CD4-positive, alpha-beta T cell treated with Interleukin-10 for 1 hour (primary cell): ENCODE results near the gene KCNMB2.
"Not testable (repeated sequence)": the region's sequence is repeated elsewhere in the genome, so short reads cannot be mapped to it uniquely, and the experiment has no call there.

Experiments
- DNase-seq: peaks from one replicate; pipeline ENCODE4 v3.0.0-alpha.2; 2020

KCNMB2 gene

GRCh38 chr3:178520451-178520850, 15.8 kb upstream of the KCNMB2 start:
- DNase-seq, result no peak

GRCh38 chr3:178522200-178523052, 13.8 kb upstream of the KCNMB2 start:
- no peak for DNase-seq

DNA sequence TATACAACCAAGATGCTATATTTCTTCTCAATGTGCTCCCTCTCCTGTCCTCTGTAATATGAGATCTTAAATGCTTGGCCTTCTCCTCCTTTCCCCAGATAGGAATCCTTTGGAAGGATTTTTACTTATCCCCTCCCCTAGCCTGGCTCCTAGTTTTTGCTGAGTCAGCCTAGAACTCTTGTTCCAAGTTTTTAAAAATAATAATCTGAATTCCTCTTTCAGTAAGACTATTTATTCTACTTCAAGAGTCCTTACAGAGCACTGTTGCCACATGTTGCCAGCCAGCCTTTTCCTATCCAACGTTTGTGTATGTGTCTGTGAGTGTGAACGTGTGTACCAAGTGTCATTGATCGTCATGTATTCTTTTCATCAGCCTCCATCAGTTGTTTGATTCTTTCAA, 11.0 kb upstream of the KCNMB2 start:
- no peak for DNase-seq

DNA sequence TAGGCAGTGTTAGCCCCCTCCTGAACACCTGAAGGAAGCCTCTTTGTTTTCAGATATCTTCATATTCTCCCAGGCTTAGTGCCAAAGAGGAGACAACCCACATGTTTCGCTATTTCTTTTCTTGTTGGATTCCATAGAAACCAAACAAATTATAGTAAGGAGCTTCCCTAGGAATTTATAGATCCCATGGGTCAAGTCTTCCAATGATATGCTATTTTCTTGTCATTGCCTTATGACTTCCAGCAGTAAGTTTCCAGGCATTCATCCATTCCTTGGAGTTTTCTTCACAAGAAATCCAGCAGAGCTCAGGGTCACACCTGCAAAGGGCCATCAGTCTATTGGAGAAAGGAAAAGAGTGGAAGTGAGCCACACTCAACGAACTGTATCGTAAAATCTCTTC, 9.9 kb upstream of the KCNMB2 start:
- DNase-seq, result no peak

GRCh38 chr3:178527981-178528380, 8.3 kb upstream of the KCNMB2 start:
- DNase-seq, result no peak

- no peak for DNase-seq
These were observed 6.5 kb upstream of the KCNMB2 start for GRCh38 chr3:178529606-178530225.

- no peak for DNase-seq
These were observed 3.8 kb upstream of the KCNMB2 start for GRCh38 chr3:178532476-178532875.

DNA sequence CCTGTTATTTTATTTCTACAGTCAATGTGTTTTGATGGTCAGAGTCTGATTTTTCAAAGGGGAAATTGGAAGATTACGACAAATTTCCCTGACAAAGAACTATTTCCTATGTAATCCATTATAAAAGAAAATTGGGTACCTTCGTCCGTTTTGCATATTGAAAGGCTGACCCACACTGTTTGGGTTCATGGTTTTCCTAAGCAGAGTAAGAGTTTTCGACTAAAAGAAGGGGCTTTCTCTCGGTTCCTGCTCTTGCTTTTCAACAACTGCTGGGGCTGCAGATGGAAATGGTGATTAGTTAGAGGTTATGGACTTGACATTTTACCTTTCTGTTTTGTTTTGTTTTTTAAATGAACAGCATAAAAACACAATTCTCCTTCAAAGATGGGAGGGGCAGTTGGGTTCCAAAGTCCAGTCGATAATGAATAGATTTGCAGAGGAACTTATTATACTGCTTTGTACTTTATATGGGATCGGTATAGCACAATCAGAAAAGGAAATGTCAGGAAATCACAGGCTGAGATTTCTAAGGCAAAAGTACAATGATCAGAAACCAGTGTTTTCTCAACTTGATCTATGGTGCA, 978 bp downstream of the KCNMB2 start:
- DNase-seq, result no peak

GRCh38 chr3:178538056-178538455, 1.8 kb downstream of the KCNMB2 start:
- no peak for DNase-seq

DNA sequence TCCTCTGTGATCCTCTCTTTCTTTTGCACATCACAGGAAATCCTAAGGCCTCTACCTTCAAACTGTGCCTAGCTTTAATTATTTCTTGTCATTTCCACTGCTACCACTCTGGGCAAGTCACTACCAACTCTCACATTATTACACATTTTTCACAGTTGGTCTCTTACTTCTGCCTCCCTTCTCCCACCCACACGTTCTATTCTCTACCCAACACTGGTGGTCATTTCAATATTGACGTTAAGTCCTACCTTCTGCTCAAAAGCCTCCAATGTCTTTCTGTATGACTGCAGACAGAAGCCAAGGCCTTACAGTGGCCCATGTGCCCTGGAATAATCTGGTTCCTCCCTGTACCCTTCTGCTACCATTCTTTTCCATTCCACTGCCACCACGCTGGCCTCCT, 3.9 kb downstream of the KCNMB2 start:
- no peak for DNase-seq

- DNase-seq, result no peak
These were observed 9.1 kb downstream of the KCNMB2 start for GRCh38 chr3:178545337-178545736.

GRCh38 chr3:178546079-178546478, 9.8 kb downstream of the KCNMB2 start:
- DNase-seq, result no peak

- not testable (repeated sequence) for DNase-seq
These were observed 13.2 kb downstream of the KCNMB2 start for GRCh38 chr3:178549426-178549825.

- no peak for DNase-seq
These were observed 15.7 kb downstream of the KCNMB2 start for GRCh38 chr3:178551916-178552321.

DNA sequence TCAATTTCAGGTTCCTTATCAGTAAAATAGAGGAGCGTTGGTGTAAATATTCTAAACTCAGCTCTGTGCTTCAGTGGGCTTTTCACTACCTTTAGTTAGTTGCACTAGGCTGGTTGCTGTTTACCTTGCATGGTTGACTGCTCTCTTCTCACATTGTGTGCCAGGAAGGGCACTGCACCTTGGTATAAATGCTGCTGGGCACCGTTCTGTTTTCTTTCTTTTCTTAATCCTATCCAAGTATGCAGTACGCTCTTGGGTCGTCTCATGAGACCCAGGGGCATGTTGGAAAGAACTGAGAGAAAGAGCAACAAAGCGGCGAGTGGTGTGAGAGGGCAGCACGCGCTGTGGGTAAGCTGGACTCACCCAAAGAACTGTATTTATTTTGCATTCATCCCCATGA, 22.4 kb downstream of the KCNMB2 start:
- DNase-seq, result no peak

- DNase-seq, result no peak
These were observed 24.5 kb downstream of the KCNMB2 start for GRCh38 chr3:178560759-178561158.

DNA sequence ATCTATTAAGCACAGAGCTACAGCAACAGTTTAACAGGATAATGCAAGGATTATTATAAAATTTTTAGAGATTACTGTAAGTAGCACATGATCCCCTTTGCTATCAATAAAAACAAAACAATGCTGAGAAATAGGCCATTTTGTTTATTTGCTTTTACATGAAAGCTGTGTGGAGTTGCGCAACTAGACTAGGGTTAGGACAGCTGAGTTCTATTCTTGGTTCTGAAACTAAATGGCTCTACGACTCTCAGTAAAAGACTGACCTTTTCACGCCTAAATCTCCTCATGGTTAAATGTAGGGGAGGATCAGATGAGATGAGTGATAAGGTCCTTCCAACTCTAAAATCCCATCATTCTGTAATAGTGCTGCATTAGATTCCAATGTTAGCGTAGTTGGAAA, 25.0 kb downstream of the KCNMB2 start:
- no peak for DNase-seq

- no peak for DNase-seq
These were observed 26.1 kb downstream of the KCNMB2 start for GRCh38 chr3:178562143-178562946.

DNA sequence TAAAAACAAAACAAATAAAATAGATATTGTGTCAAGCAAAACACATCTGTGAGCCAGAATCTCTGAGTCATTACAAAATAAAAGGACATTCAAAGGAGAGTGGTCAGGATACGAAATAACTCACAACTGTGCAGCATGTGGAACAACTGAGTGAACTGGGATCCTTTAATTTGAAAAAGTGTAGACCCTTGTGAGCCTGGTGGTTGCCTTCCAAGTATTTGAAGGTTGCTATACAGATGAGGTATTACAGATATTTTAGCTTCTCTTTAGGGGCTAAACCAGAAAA, 26.7 kb downstream of the KCNMB2 start:
- no peak for DNase-seq

DNA sequence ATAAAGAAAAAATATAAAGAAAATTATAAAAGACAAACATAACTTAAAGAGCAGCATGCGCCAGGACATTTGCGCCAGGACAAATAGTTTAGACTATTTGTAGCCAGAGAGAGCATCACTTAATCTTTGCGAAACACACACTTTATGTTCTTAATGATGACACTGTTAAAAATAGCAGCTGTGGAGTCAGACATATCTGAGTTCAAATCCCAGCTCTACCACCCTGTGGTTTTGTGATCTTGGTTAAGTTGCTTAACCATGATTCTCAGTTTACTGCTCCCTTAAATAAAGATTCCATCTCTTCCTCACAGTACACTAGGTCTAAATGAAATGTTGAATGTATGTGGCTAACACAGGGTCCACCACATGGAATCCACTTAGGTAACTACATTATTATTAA, 31.4 kb downstream of the KCNMB2 start:
- no peak for DNase-seq

DNA sequence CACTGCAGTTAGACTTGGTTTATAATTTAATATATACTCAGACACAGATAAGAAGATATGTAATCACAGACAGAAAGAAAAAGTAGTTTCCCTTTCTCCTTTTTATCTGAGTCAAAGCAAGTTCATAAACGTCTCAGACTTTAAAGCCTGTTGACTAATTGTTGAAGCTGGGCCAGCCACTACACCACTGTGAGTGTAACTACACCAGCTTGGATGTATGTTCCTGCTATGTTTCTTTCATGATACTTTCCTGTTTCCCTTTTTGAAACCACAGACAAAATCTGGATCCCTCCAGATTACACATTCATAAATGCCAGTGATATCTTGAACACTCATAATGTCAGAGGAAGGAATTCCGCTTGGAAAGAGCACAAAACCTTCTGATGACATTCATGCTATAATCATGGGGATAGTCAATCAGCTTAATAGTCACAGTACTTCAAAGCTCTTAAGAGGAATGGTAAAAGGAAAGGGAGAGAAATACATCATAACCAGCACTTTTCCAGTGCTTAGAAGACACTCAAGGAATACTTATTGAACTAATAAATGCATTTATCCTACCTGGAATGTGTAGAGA, 32.0 kb downstream of the KCNMB2 start:
- no peak for DNase-seq

DNA sequence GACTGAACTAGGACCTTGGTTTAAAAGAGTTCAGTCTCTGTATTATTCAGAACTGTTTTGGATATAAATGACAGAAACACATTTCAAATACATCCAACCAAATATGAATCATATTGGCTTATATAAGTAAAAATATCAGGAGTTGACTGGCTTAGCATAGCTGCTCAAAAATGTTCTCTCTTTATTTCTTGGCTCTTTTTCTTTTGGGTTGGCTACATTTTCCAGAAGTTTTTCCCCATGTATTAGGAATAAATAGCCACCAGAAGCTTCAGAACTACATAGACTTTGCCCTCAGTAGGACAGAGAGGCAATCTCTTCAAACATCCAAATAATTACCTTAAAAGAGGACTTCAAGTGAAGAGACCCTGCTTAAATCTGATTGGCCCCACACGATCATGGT, 32.7 kb downstream of the KCNMB2 start:
- DNase-seq, result no peak

DNA sequence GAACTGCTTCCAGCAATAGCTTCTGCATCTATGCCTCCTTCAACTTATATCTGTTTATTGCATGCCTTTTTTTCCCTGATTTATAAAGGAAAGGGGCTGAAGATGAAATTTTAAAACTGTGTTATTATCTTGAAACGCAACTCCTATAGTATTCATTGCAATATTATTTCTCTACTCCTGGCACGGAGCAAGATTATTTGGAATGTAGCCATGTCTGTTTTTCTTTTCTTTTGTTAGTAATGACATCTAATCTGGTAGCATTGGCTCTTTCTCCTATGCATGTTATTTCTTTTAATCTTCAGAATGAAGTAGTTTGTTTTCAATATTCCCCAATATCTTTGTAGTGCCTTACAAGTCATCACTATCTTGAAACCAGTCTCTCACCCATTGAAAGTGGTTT, 33.6 kb downstream of the KCNMB2 start:
- no peak for DNase-seq
